Measurements from ENCODE around the gene NDST4.

NDST4 gene

GRCh38 chr4:114782415-114783214 is 330.8 kb downstream of the NDST4 start:
- Mint-ChIP-seq H3K27me3 (ENCODE audit: low read depth, poor library complexity) (peaks cover 23% of the 10 kb centered on the region), H3K4me1 (peaks cover 18% of the 10 kb centered on the region), H3K27ac (no peak overlapping the region), H3K9me3 (no peaks in the 10 kb centered on the region), H3K36me3 (ENCODE audit: low read depth) (no peaks in the 10 kb centered on the region), H3K4me3 (no peak overlapping the region)
- DNase-seq = no peak
- TF ChIP-seq CTCF (IDR thresholded peaks at IDR 0.05) = no peak

- Mint-ChIP-seq H3K4me1 (peaks cover 18% of the 10 kb centered on the region), H3K9me3 (no peaks in the 10 kb centered on the region), H3K4me3 (no peak overlapping the region), H3K27ac (no peak overlapping the region), H3K27me3 (ENCODE audit: low read depth, poor library complexity) (peaks cover 22% of the 10 kb centered on the region), H3K36me3 (ENCODE audit: low read depth) (no peaks in the 10 kb centered on the region)
- TF ChIP-seq CTCF (IDR thresholded peaks at IDR 0.05) = peak; percentile 45
- DNase-seq = peak; percentile 8
Measured at GRCh38 chr4:114780205-114780604, 333.2 kb downstream of the NDST4 start.

Data from nephron progenitor cell (in vitro differentiated cells).